ENCODE data around the gene ANXA2.

DNA sequence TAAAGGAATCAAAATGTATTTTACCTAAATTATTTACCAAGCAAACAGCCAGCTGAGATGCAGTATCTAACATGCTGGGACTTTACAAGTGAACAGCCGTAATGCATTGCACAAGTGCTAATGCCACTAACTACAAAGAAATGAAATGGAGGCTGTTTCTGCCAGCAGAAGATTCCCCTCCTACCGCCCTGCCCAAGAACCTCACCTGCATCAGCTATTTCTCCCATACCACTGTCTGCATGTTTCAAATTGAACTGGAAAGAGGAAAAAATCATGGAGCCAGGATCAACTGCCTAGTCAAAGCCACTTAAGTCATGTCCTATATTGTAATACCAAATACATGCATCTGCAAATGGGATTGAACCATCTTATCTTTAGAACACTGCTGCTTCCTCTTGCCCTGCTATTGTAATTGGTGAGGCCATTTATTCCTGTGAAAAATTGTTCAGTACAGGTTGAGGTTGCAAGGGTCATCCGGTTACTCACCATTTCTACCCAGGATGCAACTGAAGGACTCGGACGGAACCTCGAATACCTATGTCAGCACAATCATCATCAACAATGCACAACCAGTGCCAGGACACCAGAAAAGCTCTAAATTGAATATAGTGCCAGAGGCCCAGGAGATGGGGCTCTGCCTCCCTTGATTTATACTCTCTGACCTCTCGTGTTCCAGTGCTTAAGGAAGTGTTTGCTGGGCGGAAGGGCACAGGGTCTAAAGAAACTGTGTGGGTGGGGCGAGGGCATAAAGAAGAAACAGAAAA, 27.5 kb downstream of the ANXA2 start:
- TF ChIP-seq, protein P1, sequence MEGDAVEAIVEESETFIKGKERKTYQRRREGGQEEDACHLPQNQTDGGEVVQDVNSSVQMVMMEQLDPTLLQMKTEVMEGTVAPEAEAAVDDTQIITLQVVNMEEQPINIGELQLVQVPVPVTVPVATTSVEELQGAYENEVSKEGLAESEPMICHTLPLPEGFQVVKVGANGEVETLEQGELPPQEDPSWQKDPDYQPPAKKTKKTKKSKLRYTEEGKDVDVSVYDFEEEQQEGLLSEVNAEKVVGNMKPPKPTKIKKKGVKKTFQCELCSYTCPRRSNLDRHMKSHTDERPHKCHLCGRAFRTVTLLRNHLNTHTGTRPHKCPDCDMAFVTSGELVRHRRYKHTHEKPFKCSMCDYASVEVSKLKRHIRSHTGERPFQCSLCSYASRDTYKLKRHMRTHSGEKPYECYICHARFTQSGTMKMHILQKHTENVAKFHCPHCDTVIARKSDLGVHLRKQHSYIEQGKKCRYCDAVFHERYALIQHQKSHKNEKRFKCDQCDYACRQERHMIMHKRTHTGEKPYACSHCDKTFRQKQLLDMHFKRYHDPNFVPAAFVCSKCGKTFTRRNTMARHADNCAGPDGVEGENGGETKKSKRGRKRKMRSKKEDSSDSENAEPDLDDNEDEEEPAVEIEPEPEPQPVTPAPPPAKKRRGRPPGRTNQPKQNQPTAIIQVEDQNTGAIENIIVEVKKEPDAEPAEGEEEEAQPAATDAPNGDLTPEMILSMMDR (conservative IDR thresholded peaks at IDR 0.05; ENCODE audit: low read length), result no peak
- no peak for TF ChIP-seq EZH2phosphoT487 (IDR thresholded peaks at IDR 0.05; ENCODE audit: borderline replicate concordance)

All from Loucy (cell line).